A549 (cell line): ENCODE measurements around the gene DAD1.

Experiments
- EP300 ChIP-seq, 2 experiments: fragments of >200 bp; sonication (Bioruptor Twin); formaldehyde crosslinking; IDR thresholded peaks; 2 replicates in 1 of 2; 3 replicates in 1 of 2; pipeline ENCODE4 v1.6.1; 2016 to 2017
- HOXB13 ChIP-seq: fragments of 250-450 bp; sonication (Bioruptor Pico); IDR thresholded peaks from 2 replicates; pipeline ENCODE4 v1.5.0; 2020; ENCODE audit warnings: low read depth, mild to moderate bottlenecking, moderate library complexity
- MAX ChIP-seq: IDR thresholded peaks from 2 replicates; pipeline ENCODE4 v1.6.1; 2012
- TFCP2L1 ChIP-seq: fragments of 250-450 bp; sonication (Bioruptor Pico); IDR thresholded peaks from 2 replicates; pipeline ENCODE4 v1.5.0; 2021; ENCODE audit warnings: mild to moderate bottlenecking

- TF ChIP-seq EP300 (IDR thresholded peaks at IDR 0.05) (no peak), MAX (no peak), HOXB13 (CRISPR knock-in tag) (no peak), TFCP2L1 (no peak)
These were observed 21.6 kb downstream of the DAD1 start for GRCh38 chr14:22567437-22567836.
